T-cell (primary cell): Measurements from ENCODE around the gene TUBB3. TPM values are rescaled to one million over a fixed set of nuclear protein-coding genes. Genes with fewer than 3 reads are reported as not detected.

Experiments used
- ATAC-seq, 4 experiments: fragments of 200-7000 bp in 3 of 4; fragments of 150-1000 bp in 1 of 4; cut with Tn5 transposase; replicated peaks in 1 of 4; 1 replicate in 3 of 4; 2 replicates in 1 of 4; pipeline ENCODE4 v1.10.0; 2021; ENCODE audit warnings: moderate library complexity in 3 of 4, mild to moderate bottlenecking in 2 of 4, moderate number of reproducible peaks in 1 of 4
- CTCF ChIA-PET, 2 donors: fragments of 300-600 bp; sonication (Branson Sonifier 250); formaldehyde crosslinking; loops; one replicate each; lab custom pipeline; 2022; ENCODE audit warnings: antibody characterized with exemption in 2 of 2; lab: Charles Lee
- POLR2A ChIA-PET, 2 donors: fragments of 300-600 bp; sonication (Branson Sonifier 250); formaldehyde crosslinking; loops; one replicate each; lab custom pipeline; 2022; ENCODE audit warnings: antibody characterized with exemption in 2 of 2; lab: Charles Lee
- DNase-seq, 35 experiments: peaks; one replicate each; pipeline versions ENCODE4 v3.0.0 to v3.0.0-alpha.2; 2013 to 2023
- H3K27ac ChIP-seq: one replicate; pipeline ENCODE4 v1.5.1; 2013; ENCODE audit warnings: low read length
- H3K27me3 ChIP-seq, 2 experiments: replicated peaks in 1 of 2; 1 replicate in 1 of 2; 2 replicates in 1 of 2; pipeline versions ENCODE4 v1.6.1 to v1.7.0; 2013; ENCODE audit warnings: low read length in 1 of 2, mixed read lengths in 1 of 2; ENCODE audit not compliant: control insufficient read depth in 2 of 2, insufficient read depth in 2 of 2; ENCODE audit errors: extremely low read depth in 1 of 2
- H3K36me3 ChIP-seq, 2 donors: 1 replicate in 1 of 2; 2 replicates in 1 of 2; pipeline versions ENCODE4 v1.6.1 to v1.7.0; 2013; ENCODE audit warnings: low read length in 1 of 2; ENCODE audit not compliant: control insufficient read depth in 2 of 2, insufficient read depth in 1 of 2; ENCODE audit errors: extremely low read depth in 1 of 2
- H3K4me1 ChIP-seq, 2 experiments: 1 replicate in 1 of 2; 2 replicates in 1 of 2; pipeline versions ENCODE4 v1.6.1 to v1.7.0; 2013; ENCODE audit warnings: low read length in 2 of 2, mixed read lengths in 1 of 2; ENCODE audit not compliant: insufficient read depth in 2 of 2, control insufficient read depth in 1 of 2; ENCODE audit errors: extremely low read depth in 1 of 2
- H3K4me3 ChIP-seq, 2 donors: 1 replicate in 1 of 2; 2 replicates in 1 of 2; pipeline versions ENCODE4 v1.5.1 to v1.7.0; 2013; ENCODE audit warnings: mild to moderate bottlenecking in 2 of 2, low read length in 1 of 2, moderate library complexity in 1 of 2; ENCODE audit not compliant: control insufficient read depth in 1 of 2; ENCODE audit errors: extremely low read depth in 1 of 2
- H3K9me3 ChIP-seq: 2 replicates; pipeline ENCODE4 v1.7.0; 2013
- H3K27ac Mint-ChIP-seq, 2 donors: one replicate each; pipeline ENCODE4 v1.8.0; 2020 to 2021; ENCODE audit warnings: mild to moderate bottlenecking in 2 of 2, mixed read lengths in 2 of 2
- H3K27me3 Mint-ChIP-seq, 2 donors: one replicate each; pipeline ENCODE4 v1.8.0; 2021 to 2022; ENCODE audit warnings: mixed read lengths in 2 of 2
- H3K36me3 Mint-ChIP-seq: one replicate; pipeline ENCODE4 v1.8.0; 2021; ENCODE audit warnings: mixed read lengths
- H3K4me1 Mint-ChIP-seq, 3 donors: one replicate each; pipeline ENCODE4 v1.8.0; 2020 to 2022; ENCODE audit warnings: mixed read lengths in 3 of 3, mild to moderate bottlenecking in 1 of 3
- H3K4me3 Mint-ChIP-seq, 3 donors: one replicate each; pipeline ENCODE4 v1.8.0; 2020 to 2022; ENCODE audit warnings: mild to moderate bottlenecking in 3 of 3, mixed read lengths in 3 of 3, moderate library complexity in 3 of 3
- H3K9me3 Mint-ChIP-seq, 3 donors: one replicate each; pipeline ENCODE4 v1.8.0; 2020 to 2022; ENCODE audit warnings: mixed read lengths in 3 of 3
- WGBS: methylation state at CpG from one replicate; pipeline ENCODE4 v1.1.5; 2013; ENCODE audit warnings: missing lambda C conversion rate; ENCODE audit not compliant: insufficient coverage; 5-methylcytosine and 5-hydroxymethylcytosine counted together
- total RNA-seq, 35 experiments: library from RNA in 6 of 35; stranded (reverse) in 6 of 35; fragments of 120-200 nt in 1 of 35; gene quantifications; one replicate each; pipeline versions ENCODE4 v1.2.1 to v1.2.4 and lab custom pipeline; 2013 to 2026

The TUBB3 gene
- total RNA-seq, 5 donors from 2014 or later (not counting 1 experiment from before 2014, with no cell fraction given): 0.58 to 1.8 (median 0.93) TPM

- Histone ChIP-seq H3K36me3 (peaks cover 21 to 75% of the 10 kb centered on the region in 2 donors), H3K9me3 (no peaks in the 10 kb centered on the region), H3K4me1 (peaks cover 0 to 9% of the 10 kb centered on the region in 2 experiments), H3K4me3 (no peak overlapping the region), H3K27ac (no peak overlapping the region), H3K27me3 (no peaks in the 10 kb centered on the region)
- peaks cover 0 to 7% (median 6%) of the 10 kb centered on the region in 3 donors for H3K4me1 Mint-ChIP-seq
- DNase-seq: no peak
- CTCF ChIA-PET: no interaction called here
- no peak overlapping the region for H3K27ac Mint-ChIP-seq
- H3K36me3 Mint-ChIP-seq: peaks cover 25% of the 10 kb centered on the region
- no peaks in the 10 kb centered on the region for H3K9me3 Mint-ChIP-seq
- POLR2A ChIA-PET: no interaction called here
- WGBS: 99% methylated on average over 8 of the region's 9 CpGs
- ATAC-seq: no peak
- no peak overlapping the region for H3K4me3 Mint-ChIP-seq
- H3K27me3 Mint-ChIP-seq: no peaks in the 10 kb centered on the region
Measured at GRCh38 chr16:89892635-89893034, 30.5 kb upstream of the TUBB3 start.

- Mint-ChIP-seq H3K27me3 (no peaks in the 10 kb centered on the region), H3K9me3 (no peaks in the 10 kb centered on the region), H3K4me1 (peaks cover 0 to 7% (median 6%) of the 10 kb centered on the region in 3 donors), H3K4me3 (no peak overlapping the region), H3K27ac (no peak overlapping the region), H3K36me3 (peaks cover 25% of the 10 kb centered on the region)
- ChIA-PET CTCF (no interaction called here), POLR2A (no interaction called here)
- WGBS: 97% methylated on average over 34 of the region's 45 CpGs
- Histone ChIP-seq H3K27me3 (no peaks in the 10 kb centered on the region), H3K27ac (no peak overlapping the region), H3K4me1 (peaks cover 0 to 9% of the 10 kb centered on the region in 2 experiments), H3K36me3 (peaks cover 24 to 80% of the 10 kb centered on the region in 2 donors), H3K9me3 (no peaks in the 10 kb centered on the region), H3K4me3 (no peak overlapping the region)
- ATAC-seq: peak in 1 of 4 experiments; percentile 26
- DNase-seq: no peak
Measured at GRCh38 chr16:89893642-89894548, 29.2 kb upstream of the TUBB3 start.

- Mint-ChIP-seq H3K36me3 (peaks cover 35% of the 10 kb centered on the region), H3K9me3 (no peaks in the 10 kb centered on the region), H3K27me3 (no peaks in the 10 kb centered on the region), H3K4me3 (no peak overlapping the region), H3K4me1 (peaks cover 0 to 2% (median 1%) of the 10 kb centered on the region in 3 donors), H3K27ac (no peak overlapping the region)
- ATAC-seq (no peak), DNase-seq (no peak)
- Histone ChIP-seq H3K36me3 (peaks cover 19 to 88% of the 10 kb centered on the region in 2 donors), H3K4me3 (no peak overlapping the region), H3K27ac (no peak overlapping the region), H3K4me1 (no peaks in the 10 kb centered on the region), H3K9me3 (no peaks in the 10 kb centered on the region), H3K27me3 (no peaks in the 10 kb centered on the region)
- 98% methylated on average over 22 of the region's 26 CpGs for WGBS
- CTCF ChIA-PET: no interaction called here
- POLR2A ChIA-PET: no interaction called here
Measured at GRCh38 chr16:89895482-89896250, 27.5 kb upstream of the TUBB3 start.

GRCh38 chr16:89897204-89897603, 25.9 kb upstream of the TUBB3 start:
- POLR2A ChIA-PET: no interaction called here
- H3K4me1 Mint-ChIP-seq: no peaks in the 10 kb centered on the region
- 97% methylated on average over 6 of the region's 11 CpGs for WGBS
- ATAC-seq (no peak), DNase-seq (no peak)
- peaks cover 34% of the 10 kb centered on the region for H3K36me3 Mint-ChIP-seq
- CTCF ChIA-PET: no interaction called here
- no peaks in the 10 kb centered on the region for H3K27me3 Mint-ChIP-seq
- H3K9me3 Mint-ChIP-seq: no peaks in the 10 kb centered on the region
- Histone ChIP-seq H3K4me1 (no peaks in the 10 kb centered on the region), H3K27ac (no peak overlapping the region), H3K4me3 (no peak overlapping the region), H3K27me3 (no peaks in the 10 kb centered on the region), H3K9me3 (no peaks in the 10 kb centered on the region), H3K36me3 (peaks cover 22 to 80% of the 10 kb centered on the region in 2 donors)
- H3K27ac Mint-ChIP-seq: no peak overlapping the region
- H3K4me3 Mint-ChIP-seq: no peak overlapping the region

GRCh38 chr16:89898201-89898967, 24.8 kb upstream of the TUBB3 start:
- POLR2A ChIA-PET: interaction anchor here in 1 of 2 donors (0.6 kb wide), 1 partner anchor 137 kb away, joined by 5 read pairs; no protein-coding TSS in a partner anchor
- H3K4me3 Mint-ChIP-seq: peak overlapping the region in 1 of 3 donors; percentile 20
- H3K36me3 Mint-ChIP-seq: peaks cover 34% of the 10 kb centered on the region

More at GRCh38 chr16:89898201-89898967, 24.8 kb upstream of the TUBB3 start:
- H3K4me1 ChIP-seq: no peaks in the 10 kb centered on the region
- no peaks in the 10 kb centered on the region for H3K27me3 ChIP-seq
- CTCF ChIA-PET: no interaction called here
- Mint-ChIP-seq H3K9me3 (no peaks in the 10 kb centered on the region), H3K27me3 (no peaks in the 10 kb centered on the region), H3K4me1 (no peaks in the 10 kb centered on the region), H3K27ac (no peak overlapping the region)
- DNase-seq: no peak
- H3K36me3 ChIP-seq: peaks cover 22 to 68% of the 10 kb centered on the region in 2 donors
- H3K27ac ChIP-seq: no peak overlapping the region
- no peaks in the 10 kb centered on the region for H3K9me3 ChIP-seq
- 95% methylated on average over 35 of the region's 36 CpGs for WGBS
- no peak for ATAC-seq
- no peak overlapping the region for H3K4me3 ChIP-seq
